HG03460 (cell line): ENCODE data around the gene PKN2.
"Not testable (repeated sequence)": the region's sequence is repeated elsewhere in the genome, so short reads cannot be mapped to it uniquely, and the experiment has no call there.

Experiments used
- ATAC-seq: cut with Tn5 transposase; IDR thresholded peaks from one replicate; pipeline ENCODE4 v1.9.1; 2021; ENCODE audit not compliant: unreplicated experiment

Gene PKN2

DNA sequence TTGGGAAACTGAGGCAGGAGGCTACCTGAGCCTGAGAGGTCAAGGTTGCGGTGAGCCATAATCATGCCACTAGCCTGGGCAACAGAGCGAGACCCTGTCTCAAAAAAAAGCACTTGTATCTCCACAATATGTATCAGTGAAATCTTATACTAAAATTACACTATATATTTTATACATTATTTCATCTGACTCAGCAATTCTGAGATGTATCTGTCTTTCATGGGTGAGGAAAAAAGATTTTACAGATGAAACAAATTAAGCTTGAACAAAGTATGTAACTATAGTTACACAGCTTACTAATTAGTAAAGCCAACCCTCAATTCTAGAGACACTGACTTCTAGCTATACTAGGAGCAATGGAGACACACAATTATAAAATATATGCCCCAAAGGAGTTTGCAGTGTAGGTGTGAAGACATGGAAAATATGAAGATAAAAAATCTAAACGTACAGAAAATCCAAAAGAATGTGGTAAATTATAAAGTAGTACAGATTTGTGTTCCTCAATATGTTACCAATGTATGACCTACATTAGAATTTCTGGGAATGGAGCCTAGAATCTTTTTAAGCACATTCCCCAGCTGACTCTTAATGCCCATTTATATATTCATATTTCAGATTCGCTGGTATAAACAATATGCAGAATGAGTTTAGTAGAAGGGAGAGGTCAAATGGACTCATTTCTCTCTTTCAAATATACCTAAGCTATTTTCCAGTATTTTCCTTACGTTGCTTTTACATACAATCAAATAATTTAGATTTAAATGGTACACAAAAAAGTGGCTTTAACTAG, 192.7 kb downstream of the PKN2 start:
- ATAC-seq = no peak

DNA sequence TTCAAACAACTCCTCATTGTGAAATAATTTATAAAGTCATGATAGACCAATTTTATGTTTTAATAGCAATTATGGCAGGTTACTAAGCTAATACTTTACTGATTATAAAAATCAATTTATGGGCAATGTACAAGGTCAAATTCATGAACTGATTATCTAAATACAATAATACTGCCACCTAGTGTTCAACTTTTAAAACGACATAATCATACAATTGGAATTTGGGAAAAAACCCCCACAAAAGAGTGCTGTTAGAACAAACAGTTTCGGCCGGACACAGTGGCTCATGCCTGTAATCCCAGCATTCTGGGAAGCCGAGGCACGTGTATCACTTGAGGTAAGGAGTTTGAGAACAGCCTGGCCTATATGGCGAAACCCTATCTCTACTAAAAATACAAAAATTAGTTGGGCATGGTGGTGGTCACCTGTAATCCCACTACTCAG, 193.3 kb downstream of the PKN2 start:
- ATAC-seq = no peak

DNA sequence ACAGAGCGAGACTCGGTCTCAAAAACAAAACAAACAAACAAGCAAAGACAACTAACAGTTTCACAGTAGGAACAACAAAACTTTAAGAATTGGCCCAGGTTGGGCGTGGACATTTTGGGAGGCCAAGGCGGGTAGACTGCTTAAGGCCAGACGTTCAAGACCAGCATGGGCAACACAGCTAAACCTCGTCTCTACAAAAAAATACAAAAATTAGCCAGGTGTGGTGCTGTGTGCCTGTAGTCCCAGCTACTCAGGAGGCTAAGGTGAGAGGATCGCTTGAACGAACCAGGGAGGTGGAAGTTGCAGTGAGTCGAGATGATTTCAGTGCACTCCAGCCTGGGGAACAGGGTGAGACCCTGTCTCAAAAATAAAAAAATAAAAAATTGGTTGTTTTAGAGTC, 193.8 kb downstream of the PKN2 start:
- no peak for ATAC-seq

DNA sequence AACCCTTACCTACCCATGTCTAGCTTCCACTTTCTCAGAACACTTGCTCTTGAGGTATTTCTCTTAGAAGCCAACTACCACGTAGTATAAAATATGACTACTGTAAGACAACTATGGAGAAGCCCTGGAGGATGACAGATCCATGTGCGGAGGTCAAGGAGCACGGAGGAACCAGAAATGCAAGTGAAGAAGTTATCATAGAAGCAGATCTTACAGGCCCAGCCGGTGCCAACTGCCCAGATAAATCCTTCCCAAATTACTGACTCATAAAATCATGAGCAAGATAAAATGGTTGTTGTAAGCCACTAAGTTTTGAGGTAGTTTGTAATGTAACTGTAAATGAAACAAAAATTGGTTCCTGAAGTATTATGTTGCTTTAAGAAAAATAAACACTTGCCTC, 194.7 kb downstream of the PKN2 start:
- ATAC-seq = no peak

DNA sequence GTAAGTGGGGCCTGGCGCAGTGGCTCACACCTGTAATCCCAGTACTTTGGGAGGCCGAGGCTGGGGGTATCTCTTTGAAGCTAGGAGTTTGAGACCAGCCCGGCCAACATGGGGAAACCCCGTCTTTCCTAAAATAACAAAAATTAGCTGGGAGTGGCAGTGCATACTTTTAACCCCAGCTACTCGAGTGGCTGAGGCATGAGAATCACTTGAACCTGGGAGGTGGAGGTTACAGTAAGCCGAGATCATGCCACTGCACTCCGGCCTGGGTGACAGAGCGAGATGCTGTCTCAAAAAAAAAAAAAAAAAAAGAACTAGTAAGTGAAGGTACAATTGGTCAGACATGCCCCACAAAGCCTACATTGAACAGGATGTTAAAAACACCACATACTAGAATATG, 196.6 kb downstream of the PKN2 start:
- not testable (repeated sequence) for ATAC-seq

DNA sequence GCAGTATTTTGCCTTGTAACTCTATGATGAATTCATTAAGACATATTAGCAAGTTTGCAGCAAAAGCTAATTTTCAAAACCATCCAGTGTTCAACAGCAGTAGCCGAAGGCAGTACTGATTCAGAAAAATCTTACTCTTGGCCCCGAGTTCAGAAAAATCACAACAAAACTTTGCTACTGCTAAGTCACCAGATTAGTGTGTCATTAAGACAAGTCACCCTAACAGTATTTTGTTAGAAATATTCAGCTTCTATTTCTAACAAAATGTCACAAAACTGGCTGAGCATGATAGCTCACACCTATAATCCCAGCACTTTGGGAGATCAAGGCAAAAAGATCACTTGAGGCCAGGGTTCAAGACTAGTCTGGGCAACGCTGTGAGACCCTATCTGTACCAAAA, 199.1 kb downstream of the PKN2 start:
- no peak for ATAC-seq
